Muscle of arm (tissue), 12 donors: ENCODE data around the gene ORM1. TPM values are rescaled to one million over a fixed set of nuclear protein-coding genes. Genes with fewer than 3 reads are reported as not detected.

Experiments
- DNase-seq: peaks from one replicate; pipeline ENCODE4 v3.0.0-alpha.2; 2013
- polyA plus RNA-seq, 12 donors: library from polyadenylated mRNA; unstranded; fragments of 120-200 nt; gene quantifications; one replicate each; pipeline ENCODE4 v1.2.1, GENCODE V29; 2013; ENCODE audit not compliant: insufficient read length in 12 of 12

Gene ORM1
- polyA plus RNA-seq, 12 donors = 0.27 to 1.9 (median 0.69) TPM; not detected in 3

DNA sequence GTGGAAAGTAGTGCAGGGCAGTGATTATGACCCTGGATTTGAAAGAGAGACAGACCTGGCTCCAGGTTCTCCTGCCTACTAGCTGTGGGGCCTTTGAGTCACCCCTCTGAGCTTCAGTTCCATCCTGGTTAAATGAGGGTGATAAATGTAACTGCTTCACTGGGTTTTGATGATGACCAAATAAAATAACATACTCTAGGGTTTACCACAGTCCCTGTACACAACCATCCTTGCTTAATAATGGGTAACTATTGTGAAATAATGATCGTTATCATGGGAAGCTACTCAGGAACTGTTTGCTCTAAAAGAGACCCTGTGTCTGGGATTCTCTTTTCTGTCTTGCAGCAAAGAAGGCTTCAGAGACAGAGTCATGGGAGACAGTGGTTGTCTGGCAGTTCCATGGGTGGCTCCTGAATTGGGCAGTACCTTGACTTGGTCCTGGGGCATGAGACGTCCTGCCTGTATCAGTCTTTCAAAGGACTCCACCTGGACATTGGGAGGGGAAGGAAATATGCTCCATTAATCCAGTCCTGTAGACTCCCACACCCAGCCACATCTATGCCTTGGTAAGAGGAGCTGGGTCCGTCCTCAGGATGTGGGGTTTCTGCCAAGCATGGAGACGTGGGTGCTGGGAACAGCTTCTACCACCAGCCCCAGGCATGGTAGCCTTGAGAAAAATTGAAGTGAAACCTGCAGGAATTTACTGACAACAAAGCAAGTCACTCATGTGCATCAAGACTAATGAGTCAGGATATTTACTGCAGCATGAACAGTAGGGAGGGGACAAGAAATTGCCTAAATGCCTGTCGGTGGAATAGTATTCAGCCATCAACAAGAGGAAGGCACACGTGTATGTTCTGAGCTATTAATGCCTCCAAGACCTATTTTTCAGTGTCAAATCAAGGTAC lies 41.5 kb downstream of the ORM1 start:
- no peak for DNase-seq

DNA sequence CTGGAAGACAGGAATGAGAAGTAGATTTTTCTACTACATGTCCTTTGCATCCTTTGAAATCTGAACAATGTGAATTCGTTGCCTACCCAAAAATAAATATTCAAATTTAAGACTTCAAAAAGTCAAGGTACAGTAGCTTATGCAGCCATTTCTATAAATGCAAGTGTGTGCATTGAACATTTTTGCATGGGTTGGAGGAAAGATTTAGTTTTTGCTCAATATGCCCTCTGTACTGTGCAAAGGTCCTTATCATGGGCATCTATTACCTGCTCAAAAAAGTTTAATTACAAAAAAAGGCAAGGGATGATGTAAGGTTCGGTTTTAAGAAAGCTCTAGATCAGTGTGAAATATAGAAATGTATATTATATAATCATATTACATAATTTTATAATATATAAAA lies 42.3 kb downstream of the ORM1 start:
- DNase-seq = no peak

DNA sequence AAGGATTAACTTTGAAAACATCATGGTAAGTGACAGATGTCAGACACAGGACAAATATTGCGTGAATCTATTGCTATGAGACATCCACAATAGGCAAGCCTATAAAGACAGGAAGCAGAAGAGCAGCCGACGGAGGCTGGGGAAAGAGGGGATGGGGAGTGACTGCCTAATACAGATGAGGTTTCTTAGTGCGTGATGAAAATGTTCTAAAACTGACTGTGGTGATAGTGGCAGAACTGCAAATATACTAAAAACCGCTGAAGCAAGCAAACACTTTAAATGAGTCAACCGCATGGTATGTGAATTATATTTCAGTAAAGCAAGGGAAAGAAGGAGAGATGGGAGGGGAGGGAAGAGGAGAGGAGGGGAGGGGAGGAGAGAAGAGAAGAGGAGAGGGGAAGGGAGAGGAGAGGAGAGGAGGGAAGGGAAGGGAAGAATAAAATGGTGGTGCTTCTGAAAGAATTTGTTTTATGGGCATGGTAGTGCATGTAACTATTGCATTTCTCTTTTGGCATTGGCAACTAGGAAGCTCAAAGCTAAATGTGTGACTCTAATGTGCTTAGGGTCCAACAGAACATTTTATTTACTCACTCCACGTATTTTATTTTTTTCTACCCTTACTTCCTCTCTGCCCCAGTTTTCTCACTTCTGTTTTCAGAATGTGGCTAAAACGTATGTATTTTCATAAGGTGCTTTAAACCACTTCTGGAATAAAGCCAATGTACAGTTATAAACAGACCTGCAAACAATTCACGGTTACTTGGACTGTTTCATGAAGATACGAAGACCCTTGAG lies 43.6 kb downstream of the ORM1 start:
- DNase-seq = no peak

DNA sequence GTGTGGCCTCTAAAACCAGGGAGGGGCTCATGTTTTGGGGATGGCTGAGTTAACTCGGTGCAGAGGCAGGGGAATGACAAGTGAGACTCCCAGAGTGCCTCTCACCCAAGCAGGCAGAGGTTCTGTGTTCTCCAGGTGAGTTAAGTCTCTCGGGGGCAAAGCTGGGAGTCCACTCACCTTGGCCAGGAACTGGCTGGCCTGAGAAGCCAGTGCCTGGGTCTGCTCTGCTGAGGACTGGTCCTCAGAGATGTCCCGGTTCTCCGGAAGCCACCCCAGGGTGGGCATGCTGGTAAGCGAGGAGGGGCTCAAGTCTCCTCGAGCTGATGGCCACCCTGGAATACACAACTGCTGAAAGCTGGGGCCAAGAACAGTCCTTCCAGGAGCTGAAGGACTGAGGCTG lies 44.5 kb downstream of the ORM1 start:
- DNase-seq = no peak

DNA sequence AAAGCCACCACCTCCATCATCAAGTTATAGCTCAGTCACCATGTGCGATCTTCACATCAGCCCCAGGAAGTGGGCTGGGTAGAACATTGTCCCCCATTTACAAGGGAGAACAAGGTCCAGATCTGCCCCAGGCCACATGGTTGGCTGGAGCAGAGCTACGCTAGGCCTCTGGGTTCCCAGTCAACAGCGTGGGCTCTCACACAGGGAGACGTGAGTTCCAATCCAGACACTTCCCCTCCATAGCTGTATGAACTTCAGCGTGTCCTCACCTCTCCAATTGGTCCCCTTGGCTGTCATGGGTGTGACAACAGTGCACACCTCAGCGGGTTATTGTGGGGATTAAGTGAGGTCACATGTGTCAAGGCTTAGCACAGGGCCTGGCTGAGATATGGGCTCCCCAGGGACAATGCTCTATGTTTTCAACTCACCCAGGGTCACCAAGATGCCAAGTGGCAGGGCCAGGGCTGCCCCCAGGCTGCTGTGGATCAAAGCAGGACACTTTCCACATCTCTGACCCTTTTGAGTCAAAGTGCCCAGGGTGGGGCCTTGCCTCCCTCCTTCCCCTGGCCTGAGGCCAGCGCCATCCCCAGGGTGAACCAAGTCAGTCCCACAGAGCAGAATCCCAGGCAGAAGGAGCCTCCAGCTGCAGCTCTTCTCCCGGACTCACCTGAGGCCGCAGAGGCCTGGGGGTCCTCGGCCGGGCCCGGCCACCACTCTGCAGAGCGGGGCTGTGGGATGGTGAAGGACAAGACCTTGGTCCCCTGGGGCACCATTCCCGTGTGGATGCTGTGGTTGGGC lies 45.1 kb downstream of the ORM1 start:
- no peak for DNase-seq

DNA sequence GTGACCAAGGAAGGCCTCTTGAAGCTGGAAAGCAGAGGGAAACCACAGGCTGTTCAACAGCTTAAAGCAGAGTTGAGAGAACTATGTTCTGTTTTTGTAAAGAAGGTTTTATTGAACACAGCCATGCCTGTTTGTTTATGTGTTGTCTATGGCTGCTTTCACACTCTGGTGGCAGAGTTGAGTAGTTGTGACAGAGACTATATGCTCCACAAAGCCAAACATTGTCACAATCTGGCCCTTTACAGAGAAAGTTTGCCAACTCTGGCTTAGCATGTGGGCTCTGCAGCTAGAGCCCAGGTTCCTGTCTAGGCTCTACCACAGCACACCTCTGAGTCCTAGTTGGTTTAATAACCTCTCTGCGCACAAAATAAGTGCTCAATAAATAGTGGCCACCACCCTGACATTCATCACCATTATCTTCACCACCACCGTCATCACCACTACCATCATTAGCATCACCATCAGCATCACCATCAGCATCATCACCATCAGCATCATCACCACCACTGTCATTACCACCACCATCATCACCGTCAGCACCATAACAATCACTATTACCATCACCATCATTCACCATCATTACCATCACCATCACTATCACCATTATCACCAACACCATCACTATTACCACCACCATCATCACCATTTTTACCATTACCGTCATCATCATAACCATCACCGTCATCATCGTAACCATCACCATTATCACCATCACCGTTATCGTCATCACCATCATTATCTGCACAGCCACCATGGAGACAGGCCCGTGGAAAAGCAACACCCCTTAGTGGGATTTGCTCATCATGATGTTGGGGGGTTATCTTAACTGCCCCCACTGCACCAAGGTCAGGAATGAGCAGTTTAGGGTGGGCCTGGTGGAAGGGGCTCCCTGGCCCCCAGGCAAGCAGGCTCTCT lies 46.6 kb downstream of the ORM1 start:
- no peak for DNase-seq

DNA sequence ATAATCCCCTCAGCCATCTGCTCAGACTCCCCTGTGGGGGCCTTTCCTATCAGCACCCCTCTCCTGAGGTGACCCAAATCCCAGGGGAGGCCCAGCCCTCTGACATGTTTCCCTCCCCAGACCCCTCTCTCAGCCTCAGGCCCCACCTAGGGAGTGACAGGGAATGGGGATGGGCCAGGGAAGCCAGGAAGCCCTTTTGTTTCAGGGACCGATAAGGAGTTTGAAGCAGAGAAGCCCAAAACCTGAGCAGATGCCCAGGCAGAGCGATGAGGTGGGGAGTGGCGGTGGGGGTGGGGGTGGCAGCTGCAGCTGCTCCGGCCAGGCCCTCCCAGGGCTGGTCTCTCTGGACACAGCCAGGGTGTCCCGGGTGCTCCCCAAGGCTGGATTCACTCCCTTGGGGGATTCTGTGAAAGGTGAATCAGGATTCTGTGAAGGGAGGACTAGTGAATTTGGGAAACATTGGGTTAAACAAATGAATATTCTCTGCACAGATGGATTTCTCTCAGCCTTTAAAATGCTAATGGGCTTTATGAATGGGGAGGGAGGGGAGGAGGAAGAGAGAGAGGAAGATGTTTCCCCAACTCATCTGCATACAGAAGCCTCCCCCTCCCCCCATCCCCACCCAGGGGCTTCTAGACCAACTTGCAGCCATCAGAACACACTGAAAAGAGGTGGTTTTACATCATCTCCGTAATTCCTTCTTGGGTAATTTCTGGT lies 47.5 kb downstream of the ORM1 start:
- no peak for DNase-seq

DNA sequence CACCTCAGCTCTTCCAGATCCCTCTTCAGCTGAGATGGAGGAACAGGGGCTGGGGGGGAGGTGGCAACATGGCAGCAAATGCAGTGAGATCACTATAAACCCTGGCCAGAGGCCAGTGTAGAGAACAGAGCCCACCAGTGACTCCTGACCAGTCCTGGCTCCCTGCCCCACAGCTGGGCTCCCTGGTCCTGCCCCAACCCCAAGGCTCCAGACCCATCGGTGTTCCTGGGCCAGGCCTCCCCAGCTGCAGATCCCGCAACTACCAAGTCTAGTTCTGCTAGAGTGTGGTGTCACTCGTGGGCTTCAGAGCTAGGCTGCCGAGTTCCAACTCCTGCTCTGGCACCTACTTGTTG lies 48.0 kb downstream of the ORM1 start:
- no peak for DNase-seq

DNA sequence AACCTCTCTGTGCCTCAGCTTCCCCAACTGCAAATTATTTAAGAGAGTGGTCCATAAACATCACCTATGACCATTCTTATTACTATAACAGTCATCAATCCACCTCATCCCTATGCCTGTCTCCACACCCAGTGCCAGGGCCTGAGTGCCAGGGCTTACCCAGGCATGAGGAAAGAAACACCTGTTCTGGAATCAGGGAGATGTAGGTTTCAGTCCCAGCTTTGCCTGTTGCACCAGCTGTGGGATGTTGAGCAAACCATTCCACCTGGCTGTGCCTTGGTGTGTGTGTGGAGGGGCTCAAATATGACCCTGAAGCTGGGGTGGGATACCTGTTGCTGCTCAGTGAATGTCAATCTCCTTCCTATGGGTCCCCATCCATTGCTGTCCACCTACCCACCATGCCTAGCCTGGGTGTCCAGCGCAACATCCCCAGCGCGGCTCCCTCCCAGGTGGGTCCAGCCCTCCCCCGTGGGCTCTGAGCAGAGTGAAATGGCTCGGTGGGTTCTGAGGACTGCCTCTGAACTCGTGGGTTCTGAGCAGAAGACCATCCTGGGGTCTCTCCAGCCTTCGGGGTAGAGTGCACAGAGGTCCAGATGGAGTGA lies 48.5 kb downstream of the ORM1 start:
- no peak for DNase-seq

DNA sequence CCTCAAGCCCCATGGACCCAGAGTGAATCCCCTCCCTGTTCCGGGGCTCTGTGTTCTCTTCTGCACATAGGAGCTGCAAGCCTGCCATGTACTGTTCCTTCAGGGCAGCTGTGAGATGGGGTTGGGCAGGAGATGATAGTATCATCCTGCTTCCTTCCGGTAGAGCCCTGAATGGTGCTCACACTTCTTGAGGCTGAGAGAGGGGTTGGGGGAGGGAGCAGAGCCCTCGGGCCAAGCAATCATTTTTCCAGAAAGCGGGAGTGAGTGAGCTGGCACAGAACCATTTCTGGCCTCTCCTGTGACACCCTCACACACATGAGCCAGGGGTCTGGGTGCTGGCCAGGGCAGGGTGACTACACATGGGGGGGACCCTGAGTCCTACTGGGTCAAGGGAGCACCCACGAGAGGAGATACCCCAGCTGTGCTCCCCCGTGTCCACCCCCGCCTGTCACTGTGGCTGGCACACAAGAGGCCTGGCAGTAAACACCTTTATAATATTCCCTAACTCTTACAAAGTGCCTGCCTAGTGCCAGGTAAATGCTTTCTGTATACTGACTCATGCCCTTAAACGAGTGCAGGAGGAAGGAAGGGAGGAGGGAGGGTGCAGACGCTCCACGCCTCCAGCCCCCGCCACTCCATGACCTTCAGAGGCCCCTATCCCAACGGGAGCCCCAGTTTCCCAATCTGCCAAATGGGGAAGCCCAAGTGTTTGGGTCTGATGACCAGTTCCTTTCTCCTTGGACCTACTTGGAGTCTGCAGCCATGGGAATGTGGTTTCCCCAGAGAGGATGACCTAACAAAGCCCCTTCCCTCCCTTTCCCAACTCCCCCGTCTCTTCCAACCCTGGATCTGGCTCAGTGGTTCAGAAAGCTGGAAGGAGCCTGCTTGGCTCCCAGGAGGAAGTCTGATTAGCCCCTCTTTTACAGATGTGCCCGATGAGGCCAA lies 49.3 kb downstream of the ORM1 start:
- DNase-seq = no peak

DNA sequence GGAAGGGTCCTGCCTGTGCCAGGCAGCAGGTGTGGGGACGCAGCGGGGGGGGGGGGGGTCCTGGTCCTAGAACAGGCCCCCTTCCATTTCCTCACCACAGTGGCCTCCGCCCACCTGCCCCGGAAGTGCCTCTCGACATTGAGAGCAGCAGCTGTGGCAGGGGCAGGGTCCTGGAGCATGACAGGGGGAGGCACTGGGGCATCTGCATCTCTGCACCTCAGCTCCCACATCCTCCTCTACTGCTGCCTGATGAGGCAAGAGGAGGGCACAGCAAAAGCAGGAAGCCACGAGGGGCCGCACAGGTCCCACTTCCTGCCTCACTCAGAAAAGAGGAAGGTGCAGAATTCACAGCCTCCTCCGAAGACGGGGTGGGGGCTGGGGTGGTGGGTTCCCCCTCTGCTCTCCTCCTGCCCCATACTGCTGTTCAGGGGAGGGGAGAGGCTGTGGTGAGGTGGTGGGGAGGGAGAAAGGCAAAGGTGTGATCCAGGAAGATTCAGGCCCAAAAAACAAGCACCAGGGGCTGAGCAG lies 50.1 kb downstream of the ORM1 start:
- DNase-seq = no peak

DNA sequence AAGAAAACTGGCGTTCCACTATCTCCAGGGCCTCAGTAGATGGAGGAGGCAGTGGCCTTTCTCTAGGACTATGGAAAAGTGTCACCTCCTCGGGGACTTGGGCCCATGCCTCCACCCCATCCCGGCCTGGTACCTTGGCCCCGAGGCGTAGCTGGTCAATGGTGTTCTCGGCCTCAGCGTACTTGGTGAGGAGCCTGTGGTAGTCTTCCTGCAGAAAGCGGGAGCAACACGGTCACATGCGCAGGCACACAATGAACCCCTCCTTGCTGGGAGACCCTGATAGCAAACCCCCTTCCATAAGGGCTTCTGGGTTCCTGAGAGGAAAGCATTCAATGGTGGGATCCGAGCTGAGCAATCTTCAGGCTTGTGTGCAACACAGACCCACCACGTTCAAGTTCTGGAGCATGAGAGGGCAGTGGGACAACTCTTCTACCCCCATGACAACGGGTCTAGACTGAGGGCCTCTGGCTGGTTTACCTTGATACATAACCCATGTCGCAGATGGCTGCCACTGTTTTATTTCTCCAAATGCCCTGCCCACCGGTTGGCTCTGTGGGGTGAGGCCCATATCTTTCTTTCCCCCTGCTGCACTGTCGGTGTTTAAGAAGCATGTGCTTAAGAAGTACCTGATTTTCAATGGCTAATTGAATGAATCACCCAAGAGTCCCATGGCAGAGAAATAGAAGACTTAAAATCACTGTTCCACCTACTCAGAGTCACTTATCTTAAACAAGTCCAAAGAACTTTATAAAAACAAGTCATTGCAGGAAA lies 51.2 kb downstream of the ORM1 start:
- no peak for DNase-seq

DNA sequence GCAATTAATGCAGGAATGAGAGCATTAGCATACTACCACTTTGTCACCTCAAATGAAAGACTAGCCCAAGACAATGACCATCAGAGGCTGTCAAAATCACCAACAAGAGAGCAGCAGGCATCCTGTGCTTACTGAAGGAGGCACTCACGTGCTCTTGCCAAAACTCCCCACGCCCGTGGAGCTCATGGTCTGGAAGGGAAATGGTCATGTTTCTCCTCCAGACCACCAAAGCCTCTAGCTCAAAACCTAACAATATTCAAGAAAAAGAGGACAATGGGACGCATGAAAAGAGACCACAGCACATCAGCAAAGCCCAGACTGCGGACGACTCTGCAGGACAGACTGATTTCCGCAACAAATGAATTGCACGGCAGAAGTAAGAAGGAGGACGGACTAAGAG lies 52.0 kb downstream of the ORM1 start:
- no peak for DNase-seq

DNA sequence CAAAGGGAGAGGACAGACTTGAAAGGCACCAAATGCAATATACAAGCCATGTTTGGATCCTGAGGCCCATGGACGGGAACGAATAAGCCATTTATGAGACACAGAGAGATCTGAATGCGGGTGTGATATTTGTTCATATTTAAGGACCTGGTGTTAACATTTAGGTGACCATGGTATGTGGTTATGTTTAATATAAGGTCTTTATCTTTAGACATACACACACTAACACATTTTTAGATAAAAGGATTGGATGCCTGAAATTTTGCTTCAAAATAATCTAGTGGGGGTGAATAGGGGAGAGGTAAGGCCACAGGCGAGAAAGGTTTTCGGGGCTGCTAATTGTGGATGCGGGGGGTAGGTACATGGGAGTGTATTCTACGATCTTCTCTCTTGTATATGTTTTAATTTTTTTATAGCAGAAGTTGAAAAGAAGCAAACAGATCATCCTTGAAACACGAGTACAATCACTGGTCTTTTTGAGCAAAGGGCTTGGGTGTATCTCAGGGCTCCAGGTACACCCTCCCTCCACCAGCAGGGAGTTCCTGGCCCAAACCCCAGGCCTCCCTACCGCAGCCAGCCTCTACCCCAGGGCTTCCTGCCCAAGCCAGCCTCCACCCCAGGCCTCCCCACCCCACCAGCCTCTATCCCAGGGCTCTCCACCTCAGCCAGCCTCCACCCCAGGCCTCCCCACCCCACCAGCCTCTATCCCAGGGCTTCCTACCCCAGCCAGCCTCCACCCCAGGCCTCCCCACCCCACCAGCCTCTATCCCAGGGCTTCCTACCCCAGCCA lies 52.7 kb downstream of the ORM1 start:
- DNase-seq = no peak
